GM21360 (cell line): Measurements from ENCODE around the gene BRD4.
"Not testable (repeated sequence)": the region's sequence is repeated elsewhere in the genome, so short reads cannot be mapped to it uniquely, and the experiment has no call there.

Experiments
- ATAC-seq: cut with Tn5 transposase; IDR thresholded peaks from one replicate; pipeline ENCODE4 v1.9.1; 2021; ENCODE audit warnings: mild to moderate bottlenecking, moderate library complexity; ENCODE audit not compliant: unreplicated experiment

BRD4 gene

DNA sequence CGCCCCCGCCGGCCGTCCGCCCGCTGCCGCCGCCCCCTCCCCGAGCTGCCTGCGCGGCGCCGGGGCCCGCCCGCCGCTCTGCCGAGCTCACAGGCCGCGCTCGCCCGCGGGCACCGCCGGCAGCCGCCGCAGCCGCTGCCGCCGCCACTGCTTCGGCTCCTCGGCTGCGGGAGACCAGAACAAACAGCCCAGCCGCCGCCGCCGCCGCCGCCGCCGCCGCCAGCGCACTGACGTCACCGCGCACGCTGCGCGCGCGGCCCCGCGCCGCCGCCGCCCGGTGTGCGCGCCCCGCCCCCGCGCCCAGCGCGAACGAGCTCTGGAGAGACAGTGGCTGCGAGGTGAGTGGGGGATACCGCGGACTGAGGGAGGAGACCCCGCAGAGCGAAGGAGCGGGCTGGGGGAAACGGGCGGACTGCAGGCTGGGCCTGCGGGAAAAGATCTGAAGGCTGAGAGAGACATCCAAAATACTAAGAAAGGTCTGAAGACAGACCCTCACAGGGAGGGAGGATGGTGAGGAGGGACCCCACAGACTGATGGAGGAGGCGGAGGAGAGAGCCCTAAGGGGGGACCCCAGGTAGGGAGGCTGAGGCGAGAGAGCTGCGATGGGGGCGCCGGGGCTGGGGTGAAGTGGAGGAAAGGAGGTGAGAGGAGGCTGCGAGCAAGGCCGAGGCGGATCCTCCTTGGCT is at the start of gene BRD4:
Gene BRD4, minus strand, starts transcription at position 229 of the 686 bp plus-strand sequence. CDS start 59,440 bp downstream, outside the sequence.
- peak; percentile 41 for ATAC-seq

DNA sequence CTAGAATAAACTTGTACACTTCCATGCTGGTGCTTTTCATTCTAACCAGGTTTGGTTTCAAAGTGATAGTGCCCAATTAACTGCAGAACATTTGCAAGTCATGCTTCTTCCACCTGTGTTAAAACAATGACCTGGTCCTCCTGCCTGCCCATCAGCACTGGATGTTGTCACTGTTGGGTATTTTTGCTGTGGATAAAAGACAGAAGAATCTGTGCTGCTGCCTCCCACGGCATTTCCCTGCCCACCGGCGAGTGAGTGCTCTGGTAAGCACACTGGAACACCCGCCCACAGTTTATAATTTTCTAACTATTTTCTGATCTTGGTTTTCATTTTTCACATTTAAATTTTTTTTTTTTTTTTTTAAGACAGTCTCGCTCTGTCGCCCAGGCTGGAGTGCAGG is 49.5 kb upstream of the BRD4 start:
- ATAC-seq: no peak

DNA sequence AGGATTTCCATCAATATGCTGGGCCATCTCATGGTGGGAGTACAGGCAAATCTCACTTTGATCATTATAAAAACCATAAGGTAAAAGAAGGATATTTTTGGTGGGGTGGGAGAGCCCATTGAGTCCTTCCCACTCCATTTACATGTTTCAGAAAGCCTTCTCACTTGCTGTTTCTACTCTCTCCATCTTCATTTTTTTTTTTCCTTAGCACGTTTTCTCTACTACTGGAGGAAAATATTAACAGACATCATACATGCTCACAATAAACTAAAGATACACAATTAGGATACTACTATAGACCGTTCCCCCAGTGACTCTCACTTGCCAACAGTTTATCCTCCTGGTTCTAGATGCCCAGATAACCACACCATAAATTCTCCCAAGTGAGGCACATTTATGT is 49.1 kb upstream of the BRD4 start:
- no peak for ATAC-seq

DNA sequence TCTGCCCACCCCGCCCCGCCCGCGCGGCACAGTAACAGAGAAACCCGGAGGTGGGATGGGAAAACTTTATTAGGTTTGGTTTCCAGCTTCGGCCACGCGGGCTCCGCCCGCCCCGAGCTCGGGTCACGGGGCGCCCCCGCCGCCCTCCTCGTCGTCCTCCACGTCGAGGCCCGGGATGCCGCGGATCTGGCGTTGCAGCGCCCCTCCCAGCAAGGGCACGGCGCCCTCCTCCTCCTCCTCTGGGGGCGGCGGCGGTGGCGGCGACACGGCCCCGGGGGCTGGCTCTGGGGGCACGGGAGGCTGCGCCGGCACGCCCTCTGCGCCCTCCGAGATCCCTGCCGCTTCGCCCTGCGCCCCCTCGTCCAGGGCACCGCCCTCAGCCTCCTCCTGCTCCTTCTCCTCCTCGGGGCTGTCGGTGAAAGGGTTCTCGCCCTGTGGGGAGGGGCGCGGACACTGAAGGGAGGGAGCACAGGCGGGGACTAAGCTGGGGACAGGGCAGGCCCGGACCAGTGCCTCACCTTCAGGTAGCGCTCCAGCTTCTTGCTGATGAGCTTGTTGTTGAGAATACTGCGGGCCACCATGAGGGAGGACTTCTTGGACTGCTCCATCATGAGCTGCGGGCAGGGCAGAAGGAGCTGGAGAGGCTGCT is 47.8 kb upstream of the BRD4 start:
- peak; percentile 43 for ATAC-seq

DNA sequence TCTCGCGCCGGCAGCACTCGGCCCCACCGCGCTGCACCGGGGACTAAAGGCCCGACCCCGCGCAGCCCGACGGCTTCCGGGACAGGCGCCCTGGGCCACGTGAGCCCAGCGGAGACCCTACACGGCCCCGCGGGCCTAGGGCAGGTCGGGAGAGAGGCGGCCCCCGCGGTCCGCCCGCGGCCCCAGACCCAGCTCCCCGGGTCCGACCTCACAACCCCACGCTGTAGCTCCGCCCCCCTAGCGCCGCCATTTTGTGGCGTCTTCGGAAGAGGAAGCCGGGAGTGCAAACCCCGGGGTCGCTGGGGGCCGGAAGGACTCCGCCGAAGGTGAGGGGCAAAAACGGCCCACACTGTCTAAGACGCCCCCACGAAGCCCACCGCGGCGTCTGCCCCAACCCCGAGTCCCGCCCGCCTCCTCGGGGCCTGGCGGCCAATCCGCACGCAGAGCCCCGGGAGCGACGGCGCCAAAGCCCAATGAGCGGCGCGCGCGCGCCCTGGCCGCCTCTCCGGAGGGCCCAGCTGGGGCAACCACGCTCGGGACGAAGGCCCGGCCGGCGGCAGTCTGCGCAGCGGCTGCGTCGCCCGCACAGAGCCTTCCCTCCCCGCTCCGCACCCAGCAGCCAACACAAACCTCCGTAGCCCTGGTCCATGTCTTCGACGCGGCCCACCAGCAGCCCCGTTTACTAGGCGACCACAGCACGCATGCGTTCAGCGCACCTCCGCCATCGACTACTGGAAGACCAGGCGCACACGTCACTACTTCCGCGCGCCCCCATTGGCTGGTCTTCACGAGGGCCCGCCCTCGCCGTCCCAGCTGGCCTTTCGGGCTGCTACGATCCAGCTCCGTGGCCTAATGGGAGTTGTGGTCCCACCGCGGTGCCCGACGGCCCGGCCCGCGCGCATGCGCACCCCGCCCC is 47.0 kb upstream of the BRD4 start, which contains the start of gene AKAP8:
Gene AKAP8, minus strand, starts transcription at position 705 of the 916 bp plus-strand sequence. Its CDS starts 56 bp downstream, at position 649.
- peak; percentile 69 for ATAC-seq

DNA sequence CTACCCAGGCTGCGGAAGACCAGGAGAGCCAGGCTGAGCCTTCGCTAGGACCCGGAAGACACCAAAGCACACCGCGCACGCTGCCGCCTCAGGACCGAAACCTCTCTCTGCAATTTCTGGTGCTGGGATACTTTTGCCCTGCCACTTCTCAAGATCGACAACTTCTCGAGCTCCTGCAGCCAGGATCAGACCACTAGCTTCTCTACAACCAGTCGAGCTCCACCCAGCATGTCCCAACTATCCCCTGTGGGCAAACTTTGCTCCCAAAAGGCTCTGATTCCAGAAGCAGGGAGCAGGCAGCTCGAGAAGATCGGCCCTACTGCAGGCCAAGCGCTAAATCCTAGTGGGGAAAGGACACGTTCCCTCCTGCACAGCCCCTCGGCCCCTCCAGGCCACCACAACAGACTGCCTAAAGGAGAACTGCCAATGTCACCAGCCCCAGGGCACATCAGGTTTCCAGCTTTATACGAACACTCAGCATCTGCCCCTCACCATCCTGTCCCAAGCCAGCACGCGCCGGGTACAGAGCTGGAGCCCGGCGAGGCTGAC is 46.3 kb upstream of the BRD4 start:
- no peak for ATAC-seq

DNA sequence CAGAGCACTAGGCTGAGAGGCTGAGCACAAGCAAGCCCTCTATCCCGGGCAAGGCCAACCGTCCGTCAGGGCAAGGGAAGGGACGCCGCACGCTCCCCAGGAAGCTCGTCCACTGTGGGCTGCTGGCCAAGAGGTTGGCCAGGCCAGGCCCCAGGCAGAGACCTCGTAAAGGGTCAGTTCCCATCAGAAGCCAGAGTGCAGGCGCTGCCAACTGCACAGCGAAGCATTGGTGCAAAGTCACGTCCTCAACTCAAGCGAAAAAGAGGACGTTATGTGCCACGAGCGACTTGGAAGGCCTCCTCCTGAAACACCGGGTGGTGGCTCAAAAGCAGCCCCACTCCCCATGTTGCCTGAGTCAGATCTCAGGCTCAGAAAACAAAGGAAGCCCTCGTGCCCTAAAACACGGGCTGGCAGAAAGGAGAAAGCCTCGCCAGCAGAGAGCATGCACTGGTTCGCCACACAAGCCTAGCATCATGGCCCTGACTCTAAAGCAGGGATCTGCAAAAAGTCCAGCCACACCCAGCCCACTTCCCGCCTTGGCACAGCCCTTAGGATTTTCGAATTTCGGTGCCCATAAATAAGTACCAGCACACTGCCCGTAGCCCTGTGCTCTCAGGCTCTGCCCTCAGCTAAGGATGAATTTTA is 42.6 kb upstream of the BRD4 start:
- no peak for ATAC-seq

DNA sequence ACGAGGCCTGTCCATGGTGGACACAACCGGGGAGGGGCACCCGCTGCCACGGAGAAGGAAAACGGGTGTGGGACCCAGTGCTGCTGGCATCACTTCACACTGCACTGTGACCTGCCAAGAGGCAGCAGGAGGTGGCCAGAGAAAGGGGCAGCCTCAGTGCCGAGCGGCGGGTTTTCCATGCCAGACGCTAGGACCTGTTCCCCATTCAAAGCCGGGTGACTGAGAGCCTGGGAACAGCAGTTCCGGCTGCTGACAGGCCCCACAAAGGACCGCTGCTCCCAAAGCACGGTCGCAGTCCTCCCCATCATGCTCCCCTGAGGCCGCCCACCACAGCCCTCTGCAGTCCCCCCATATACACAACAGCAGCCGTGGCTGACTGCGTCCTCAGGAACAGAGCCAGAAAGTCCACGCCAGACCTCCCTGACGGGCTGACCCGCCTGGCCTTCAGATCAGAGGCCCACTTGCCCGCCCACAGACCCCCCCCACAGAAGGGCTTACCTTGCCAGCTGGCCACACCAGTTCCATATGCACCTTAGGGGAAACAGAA is 41.8 kb upstream of the BRD4 start:
- no peak for ATAC-seq

DNA sequence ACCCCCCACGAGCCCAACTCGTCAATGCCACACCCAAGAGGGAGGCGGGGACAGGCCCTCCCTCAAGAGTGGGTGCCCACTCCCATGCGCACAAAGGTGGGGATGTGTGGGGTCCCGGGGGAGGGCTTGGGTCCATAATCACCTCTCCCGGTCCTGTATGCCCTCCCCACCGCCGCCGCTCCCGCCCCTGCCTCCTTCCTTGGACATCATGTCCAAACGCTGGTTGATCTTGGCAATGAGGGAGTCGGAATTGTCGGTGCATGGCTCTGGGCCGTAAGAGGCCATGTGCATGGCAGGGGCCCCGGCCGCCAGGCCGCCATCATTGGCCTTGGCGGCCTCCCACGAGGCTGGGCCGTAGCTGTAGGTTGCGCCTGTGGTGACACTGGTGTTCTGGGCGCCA is 41.3 kb upstream of the BRD4 start:
- no peak for ATAC-seq

DNA sequence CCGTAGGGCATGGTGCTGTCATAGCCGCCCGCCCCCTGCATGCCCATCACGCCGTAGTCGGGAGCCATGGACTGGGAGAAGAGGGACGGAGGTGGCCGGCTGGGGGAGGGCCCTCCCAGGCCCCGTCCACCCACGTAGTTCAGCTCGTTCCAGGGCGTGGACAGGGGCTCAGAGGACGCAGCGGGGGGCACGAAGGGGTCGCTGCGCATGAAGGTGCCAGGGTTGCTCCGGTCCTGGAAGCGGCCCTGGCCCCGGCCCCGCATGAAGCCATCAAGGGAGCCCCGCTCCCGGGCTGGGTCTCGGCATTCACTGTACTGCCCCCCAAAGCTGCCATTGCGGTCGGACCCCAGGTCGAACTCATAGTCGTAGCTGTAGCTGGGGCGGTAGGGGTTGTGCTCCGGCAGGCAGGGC is 40.6 kb upstream of the BRD4 start:
- no peak for ATAC-seq

DNA sequence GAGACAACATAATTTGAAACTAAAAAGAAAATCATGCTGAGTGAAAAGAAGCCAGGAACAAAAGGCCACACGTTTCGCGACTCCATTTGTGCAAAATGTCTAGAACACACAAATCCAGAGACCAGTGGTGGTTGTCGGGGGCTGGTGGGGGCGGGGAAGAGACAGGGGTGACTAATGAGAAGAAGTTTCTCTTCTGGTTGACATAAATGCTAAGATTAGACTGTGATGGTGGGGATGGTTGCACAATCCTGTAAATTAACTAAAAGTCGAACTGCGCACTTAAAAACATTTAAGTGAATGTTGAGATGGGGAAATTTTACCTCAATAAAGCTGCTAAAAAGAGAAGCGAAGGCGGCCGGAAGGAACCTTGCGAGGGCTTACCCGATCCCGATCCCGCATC is 40.1 kb upstream of the BRD4 start:
- no peak for ATAC-seq

DNA sequence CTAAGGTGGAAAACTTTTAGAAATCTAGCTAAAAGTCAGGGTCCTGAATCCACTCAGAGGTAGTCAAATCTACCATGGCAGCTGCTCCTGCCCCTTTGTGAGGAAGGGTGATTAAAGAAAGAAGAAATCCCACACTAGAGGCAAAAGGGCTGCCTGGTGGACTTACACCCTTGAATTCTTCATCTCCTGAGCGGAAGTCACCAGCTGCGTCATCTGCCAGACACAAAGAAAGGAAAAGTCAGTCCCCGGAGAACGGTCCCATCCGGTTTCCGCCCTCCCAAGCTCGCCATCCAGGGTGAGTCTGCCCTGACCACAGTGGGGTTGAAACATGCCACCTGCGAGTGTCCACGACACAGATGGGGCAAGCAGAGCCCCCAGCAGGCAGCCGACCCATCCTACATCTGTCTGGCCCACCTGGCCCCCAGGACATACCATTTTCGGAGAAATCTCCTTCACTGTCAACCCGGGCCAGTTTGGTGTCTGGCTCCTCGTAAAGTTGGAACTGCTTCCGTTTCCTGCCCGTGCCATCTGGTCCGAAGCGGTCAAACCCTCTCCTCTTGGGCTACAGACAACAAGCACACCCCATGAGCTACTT is 39.5 kb upstream of the BRD4 start:
- no peak for ATAC-seq

DNA sequence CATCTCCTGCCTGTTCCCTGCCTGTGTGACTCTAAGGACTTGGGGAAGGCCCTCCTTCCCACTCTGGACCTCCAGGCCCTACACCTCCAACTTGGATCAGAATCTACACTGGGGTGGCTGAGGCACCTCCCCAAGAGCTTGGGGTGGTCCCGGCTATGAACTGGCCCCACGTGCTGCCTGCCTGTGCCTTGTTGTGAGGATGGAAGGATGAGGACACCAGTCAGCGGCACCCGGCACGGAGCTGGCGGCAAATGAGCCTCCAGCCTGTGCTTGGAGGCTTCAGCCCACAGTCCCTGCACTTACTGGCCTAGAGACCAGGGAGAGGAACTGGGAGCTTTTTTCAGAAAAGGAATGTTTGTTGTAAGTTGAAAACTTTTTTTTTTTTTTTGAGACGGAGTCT is 38.8 kb upstream of the BRD4 start:
- ATAC-seq: no peak

DNA sequence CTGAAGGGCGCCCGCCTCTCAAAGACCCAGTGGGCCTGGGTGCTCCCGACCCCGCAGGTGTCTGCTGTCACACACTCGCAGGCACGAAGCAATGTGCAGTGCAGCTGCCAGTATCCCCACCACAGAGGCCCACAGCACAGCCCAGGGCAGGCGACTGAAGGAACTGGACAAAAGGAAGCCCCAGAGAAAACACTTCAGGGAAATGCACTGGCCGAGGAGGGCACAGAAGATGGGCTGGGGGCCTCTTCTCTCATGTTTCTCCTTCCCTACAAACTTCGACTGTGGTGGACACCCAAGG is 37.2 kb upstream of the BRD4 start:
- no peak for ATAC-seq

DNA sequence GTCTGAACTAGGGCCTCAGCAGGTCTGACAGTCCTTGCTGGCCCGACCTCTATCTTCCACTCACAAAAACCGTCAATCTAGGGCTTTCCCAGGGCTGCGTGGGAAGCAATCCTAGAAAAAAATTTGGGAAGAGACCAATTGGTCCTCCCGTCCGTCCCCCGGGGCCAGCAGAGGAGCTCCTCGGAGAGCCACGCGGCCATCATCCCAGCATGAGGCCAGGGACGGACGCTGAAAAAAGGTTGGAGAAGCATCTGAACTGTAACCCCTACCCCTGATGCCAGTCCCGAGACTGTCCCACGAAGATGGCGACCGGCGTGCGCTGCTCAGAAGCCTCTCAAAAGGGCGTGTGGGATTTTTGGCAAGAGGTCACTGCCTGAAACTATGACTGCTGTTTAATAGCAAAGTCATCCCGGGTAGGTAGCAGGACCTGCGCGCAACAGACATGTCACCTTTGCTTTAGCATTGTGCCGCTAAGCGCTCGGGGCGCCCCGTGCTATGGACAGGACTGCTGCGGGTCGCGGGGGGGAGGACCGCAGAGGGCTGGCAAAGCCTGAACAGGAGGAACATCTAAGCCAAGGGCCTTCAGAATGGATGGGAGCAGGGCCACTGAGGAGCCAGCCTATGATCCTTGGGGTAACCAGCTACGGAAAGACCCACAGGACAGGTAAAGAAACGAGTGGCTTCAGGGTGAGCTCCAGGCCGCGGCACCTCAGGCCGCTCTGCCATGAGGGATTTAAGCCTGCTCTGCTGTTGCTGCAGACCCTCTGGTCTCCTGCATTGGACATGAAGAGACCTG is 36.7 kb upstream of the BRD4 start:
- ATAC-seq: no peak

DNA sequence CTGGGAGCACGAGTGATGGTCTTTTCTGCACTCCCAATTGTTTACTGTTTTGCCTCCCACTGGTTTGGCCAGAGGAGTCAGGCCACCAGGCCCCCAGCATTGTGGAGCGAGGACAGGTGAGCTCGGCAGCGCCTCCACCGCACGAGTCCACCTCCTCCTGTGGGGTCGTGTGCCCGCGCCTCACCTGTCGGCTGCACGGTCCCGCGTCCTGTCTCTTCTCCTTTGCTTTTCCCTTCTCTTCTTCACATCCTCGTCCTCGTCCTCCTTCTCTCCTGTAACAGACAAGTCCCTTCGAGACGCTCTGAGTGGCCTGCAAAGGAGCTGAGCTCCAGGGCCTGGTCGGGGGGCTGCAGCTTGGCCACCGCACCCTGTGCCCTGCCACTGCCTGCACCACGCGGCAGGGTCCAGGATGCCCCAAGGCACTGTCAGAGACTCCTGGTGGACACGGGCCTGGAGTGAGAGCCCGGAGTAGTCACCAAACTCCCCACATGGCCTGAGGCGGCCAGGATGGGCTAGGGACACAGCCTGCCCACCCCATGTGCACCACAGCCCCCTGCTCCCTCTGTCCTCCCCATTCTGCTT is 35.8 kb upstream of the BRD4 start:
- no peak for ATAC-seq

DNA sequence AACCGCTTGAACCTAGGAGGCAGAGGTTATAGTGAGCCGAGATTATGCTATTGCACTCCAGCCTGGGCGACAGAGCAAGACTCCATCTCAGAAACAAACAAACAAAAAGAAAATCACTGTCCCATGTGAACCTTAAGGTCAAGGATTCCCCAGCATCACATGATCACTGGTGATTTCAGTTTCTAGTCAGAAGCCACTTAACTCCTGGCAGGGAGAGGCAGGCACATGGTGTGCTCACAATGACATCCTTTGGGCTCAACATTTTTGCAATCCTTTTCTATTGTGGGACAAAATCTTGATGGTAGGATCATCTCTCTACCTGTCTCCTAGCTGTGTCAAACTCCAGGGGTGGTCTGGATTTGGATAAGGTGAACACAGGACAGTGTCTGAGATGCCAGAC is 35.1 kb upstream of the BRD4 start:
- ATAC-seq: no peak

DNA sequence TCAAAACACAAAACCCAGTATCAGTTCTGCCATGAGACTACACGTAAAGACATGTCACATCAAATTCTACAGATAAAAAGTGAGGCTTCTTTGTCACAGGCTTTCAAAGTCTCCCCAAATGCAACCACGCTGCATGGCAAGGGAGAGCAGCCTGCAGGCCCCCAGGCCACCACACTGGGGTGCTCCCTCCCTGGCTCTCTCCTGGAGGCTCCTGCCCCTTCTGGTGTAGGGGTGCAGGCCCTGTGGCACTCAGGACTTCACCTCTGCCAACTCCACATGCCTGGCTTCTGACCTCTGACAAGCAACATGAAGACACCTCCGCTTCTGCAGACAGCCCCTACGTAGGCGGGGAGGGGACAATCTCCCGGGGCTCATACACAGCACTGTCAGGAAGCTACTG is 32.9 kb upstream of the BRD4 start:
- no peak for ATAC-seq

DNA sequence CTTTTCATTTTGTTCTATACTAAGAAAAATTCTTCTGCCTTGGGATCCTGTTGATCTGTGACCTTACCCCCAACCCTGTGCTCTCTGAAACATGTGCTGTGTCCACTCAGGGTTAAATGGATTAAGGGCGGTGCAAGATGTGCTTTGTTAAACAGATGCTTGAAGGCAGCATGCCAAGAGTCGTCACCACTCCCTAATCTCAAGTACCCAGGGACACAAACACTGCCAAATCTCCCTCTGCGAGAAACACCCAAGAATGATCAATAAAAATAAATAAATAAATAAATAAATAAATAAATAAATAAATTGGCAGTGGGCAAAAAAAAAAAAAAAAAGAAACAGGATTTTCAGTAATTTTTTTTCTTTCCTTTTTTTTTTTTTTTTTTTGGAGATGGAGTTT is 31.5 kb upstream of the BRD4 start:
- ATAC-seq: not testable (repeated sequence)
